Measurements from ENCODE around the gene C12orf76. TPM values are rescaled to one million over a fixed set of nuclear protein-coding genes. Genes with fewer than 3 reads are reported as not detected.

The C12orf76 gene
- total and polyA plus RNA-seq, 9 of the 15 experiments (the other 6 are each of a cell fraction or from before 2014, with no cell fraction given) = 6.3 to 38.6 (median 12.3) TPM

DNA sequence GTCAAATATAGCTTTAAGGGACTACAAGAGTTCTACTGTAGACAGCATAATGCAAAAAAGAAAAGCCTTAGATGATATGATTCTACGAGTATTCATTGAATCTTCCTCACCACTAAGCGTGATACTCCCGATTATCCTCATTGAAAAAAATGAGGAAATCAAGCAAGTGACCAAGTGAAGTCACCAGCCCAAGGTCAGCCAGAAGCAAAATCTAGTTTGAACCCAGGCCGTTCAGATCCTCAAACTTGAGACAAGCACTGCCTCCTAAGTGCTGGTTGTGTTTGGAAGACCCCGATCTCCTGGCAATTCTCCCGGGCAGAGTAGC lies 53.0 kb downstream of the C12orf76 start:
- Histone ChIP-seq H3K79me2 (ENCODE audit: control insufficient read depth, insufficient read depth, low read length) (peaks cover 48% of the 10 kb centered on the region), H3K27ac (ENCODE audit: extremely low read depth, low read depth, low read length) (peak overlapping the region; percentile 81), H3K27me3 (ENCODE audit: control insufficient read depth in 2 of 2, insufficient read depth in 2 of 2, low read length in 2 of 2) (no peaks in the 10 kb centered on the region), H2AFZ (ENCODE audit: low read depth, low read length) (peak overlapping the region; percentile 97), H3K9me1 (ENCODE audit: control insufficient read depth, insufficient read depth, low read length) (no peaks in the 10 kb centered on the region), H3K4me2 (ENCODE audit: insufficient read depth, low read length) (peak overlapping the region; percentile 89), H3K4me1 (replicated peaks in 1 of 2; ENCODE audit: control insufficient read depth in 2 of 2, insufficient read depth in 2 of 2, low read length in 2 of 2) (peaks cover 20 to 30% of the 10 kb centered on the region in 2 experiments), H3K36me3 (ENCODE audit: control insufficient read depth, insufficient read depth, low read length) (peaks cover 12% of the 10 kb centered on the region; the same call in 1 of the 3 replicates), H3K9ac (ENCODE audit: insufficient read depth in 1 of 2, low read depth in 2 of 2, low read length in 2 of 2) (peak overlapping the region; percentile 77 to 90), H3K4me3 (peak overlapping the region; percentile 84), H3K9me3 (replicated peaks; ENCODE audit: control insufficient read depth, insufficient read depth, low read depth, low read length) (no peaks in the 10 kb centered on the region), H4K20me1 (replicated peaks; ENCODE audit: control insufficient read depth, insufficient read depth, low read length) (no peaks in the 10 kb centered on the region)
- in situ Hi-C loops (cut with MboI) (no loop called here), intact Hi-C loops (cut with micrococcal nuclease) (no loop called here)
- no TSS peak for BruUV-seq (replicated peaks)
- no peak for DNase-seq (ENCODE audit: extremely low read depth in 1 of 4, low spot score in 3 of 4)
- no peak for FAIRE-seq
- CTCF ChIA-PET (ENCODE audit: low intra/inter-chr PET ratio) = no interaction called here
- 1% methylated on average over 6 of the region's 6 CpGs for WGBS (ENCODE audit: insufficient coverage, low coverage, missing lambda C conversion rate)
- ATAC-seq = peak; percentile 1; the same call in 2 of the 3 replicates
- TF ChIP-seq, protein P1, sequence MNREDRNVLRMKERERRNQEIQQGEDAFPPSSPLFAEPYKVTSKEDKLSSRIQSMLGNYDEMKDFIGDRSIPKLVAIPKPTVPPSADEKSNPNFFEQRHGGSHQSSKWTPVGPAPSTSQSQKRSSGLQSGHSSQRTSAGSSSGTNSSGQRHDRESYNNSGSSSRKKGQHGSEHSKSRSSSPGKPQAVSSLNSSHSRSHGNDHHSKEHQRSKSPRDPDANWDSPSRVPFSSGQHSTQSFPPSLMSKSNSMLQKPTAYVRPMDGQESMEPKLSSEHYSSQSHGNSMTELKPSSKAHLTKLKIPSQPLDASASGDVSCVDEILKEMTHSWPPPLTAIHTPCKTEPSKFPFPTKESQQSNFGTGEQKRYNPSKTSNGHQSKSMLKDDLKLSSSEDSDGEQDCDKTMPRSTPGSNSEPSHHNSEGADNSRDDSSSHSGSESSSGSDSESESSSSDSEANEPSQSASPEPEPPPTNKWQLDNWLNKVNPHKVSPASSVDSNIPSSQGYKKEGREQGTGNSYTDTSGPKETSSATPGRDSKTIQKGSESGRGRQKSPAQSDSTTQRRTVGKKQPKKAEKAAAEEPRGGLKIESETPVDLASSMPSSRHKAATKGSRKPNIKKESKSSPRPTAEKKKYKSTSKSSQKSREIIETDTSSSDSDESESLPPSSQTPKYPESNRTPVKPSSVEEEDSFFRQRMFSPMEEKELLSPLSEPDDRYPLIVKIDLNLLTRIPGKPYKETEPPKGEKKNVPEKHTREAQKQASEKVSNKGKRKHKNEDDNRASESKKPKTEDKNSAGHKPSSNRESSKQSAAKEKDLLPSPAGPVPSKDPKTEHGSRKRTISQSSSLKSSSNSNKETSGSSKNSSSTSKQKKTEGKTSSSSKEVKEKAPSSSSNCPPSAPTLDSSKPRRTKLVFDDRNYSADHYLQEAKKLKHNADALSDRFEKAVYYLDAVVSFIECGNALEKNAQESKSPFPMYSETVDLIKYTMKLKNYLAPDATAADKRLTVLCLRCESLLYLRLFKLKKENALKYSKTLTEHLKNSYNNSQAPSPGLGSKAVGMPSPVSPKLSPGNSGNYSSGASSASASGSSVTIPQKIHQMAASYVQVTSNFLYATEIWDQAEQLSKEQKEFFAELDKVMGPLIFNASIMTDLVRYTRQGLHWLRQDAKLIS (CRISPR knock-in tag; IDR thresholded peaks at IDR 0.05) = 0 out of 2 replicates have a peak, but pooled peaks have one; percentile 8
- TF ChIP-seq, protein P2, sequence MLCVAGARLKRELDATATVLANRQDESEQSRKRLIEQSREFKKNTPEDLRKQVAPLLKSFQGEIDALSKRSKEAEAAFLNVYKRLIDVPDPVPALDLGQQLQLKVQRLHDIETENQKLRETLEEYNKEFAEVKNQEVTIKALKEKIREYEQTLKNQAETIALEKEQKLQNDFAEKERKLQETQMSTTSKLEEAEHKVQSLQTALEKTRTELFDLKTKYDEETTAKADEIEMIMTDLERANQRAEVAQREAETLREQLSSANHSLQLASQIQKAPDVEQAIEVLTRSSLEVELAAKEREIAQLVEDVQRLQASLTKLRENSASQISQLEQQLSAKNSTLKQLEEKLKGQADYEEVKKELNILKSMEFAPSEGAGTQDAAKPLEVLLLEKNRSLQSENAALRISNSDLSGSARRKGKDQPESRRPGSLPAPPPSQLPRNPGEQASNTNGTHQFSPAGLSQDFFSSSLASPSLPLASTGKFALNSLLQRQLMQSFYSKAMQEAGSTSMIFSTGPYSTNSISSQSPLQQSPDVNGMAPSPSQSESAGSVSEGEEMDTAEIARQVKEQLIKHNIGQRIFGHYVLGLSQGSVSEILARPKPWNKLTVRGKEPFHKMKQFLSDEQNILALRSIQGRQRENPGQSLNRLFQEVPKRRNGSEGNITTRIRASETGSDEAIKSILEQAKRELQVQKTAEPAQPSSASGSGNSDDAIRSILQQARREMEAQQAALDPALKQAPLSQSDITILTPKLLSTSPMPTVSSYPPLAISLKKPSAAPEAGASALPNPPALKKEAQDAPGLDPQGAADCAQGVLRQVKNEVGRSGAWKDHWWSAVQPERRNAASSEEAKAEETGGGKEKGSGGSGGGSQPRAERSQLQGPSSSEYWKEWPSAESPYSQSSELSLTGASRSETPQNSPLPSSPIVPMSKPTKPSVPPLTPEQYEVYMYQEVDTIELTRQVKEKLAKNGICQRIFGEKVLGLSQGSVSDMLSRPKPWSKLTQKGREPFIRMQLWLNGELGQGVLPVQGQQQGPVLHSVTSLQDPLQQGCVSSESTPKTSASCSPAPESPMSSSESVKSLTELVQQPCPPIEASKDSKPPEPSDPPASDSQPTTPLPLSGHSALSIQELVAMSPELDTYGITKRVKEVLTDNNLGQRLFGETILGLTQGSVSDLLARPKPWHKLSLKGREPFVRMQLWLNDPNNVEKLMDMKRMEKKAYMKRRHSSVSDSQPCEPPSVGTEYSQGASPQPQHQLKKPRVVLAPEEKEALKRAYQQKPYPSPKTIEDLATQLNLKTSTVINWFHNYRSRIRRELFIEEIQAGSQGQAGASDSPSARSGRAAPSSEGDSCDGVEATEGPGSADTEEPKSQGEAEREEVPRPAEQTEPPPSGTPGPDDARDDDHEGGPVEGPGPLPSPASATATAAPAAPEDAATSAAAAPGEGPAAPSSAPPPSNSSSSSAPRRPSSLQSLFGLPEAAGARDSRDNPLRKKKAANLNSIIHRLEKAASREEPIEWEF (CRISPR knock-in tag; IDR thresholded peaks at IDR 0.05) = no peak
- 0 out of 2 replicates have a peak, but pooled peaks have one; percentile 17 for TF ChIP-seq ESRRA (IDR thresholded peaks at IDR 0.05; ENCODE audit: borderline replicate concordance, low read depth)
- POLR2A ChIA-PET = interaction anchor here (1.4 kb wide), 2 partner anchors 9 to 27 kb away, joined by 4 read pairs; no protein-coding TSS in a partner anchor

Data from K562 (cell line).